NCI-H1930 (cell line): ENCODE measurements around the gene CYP2C19.
"Not testable (repeated sequence)": the region's sequence is repeated elsewhere in the genome, so short reads cannot be mapped to it uniquely, and the experiment has no call there.

Source experiments
- DNase-seq, 2 experiments: peaks; one replicate each; lab custom pipeline; 2025; lab: John Stamatoyannopoulos, UW

Gene CYP2C19

GRCh38 chr10:94879214-94879613 is 116.7 kb downstream of the CYP2C19 start:
- DNase-seq, result no peak

- DNase-seq, result no peak
These were observed 126.6 kb downstream of the CYP2C19 start for GRCh38 chr10:94889123-94889522.

DNA sequence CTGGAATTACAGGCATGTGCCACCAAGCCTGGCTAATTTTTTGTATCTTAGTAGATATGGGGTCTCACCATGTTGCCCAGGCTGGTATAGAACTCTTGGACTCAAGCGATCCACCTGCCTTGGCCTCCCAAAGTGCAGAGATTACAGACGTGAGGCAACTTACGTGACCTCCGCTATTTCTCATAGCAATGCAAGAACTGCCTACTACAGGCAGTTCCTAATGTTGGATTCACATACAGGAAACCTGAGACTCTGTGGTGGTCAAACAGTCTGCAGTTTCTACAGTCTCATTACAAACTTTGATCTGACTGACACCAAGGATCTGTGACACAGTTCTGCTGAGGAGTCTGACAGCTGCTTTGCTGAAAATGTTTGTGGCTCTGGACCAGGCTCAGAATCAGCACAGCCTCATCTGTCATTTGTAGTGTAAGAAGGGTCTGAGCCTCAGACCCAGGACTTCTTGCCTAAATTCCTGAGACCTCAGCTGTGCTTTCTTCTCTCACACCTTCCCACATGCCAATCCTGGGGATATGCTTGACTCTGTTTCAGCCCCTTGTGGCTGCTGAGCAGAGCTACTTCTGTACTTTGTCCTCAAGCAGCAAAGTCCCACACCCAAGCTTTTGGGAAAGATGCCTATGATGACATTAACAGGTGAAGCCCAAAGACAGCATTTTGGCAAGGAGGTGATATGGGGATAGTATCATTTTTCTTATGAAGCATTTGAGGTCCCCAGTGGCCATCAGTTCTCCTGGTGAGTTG is 128.0 kb downstream of the CYP2C19 start:
- DNase-seq, result no peak

DNA sequence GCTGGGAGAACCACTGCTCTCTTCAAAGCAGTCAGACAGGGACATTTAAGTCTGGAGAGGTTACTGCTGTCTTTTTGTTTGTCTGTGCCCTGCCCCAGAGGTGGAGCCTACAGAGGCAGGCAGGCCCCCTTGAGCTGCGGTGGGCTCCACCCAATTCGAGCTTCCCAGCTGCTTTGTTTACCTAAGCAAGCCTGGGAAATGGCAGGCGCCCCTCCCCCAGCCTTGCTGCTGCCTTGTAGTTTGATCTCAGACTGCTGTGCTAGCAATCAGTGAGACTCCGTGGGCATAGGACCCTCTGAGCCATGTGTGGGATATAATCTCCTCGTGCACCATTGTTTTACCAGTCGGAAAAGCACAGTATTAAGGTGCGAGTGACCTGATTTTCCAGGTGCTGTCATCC is 135.9 kb downstream of the CYP2C19 start:
- not testable (repeated sequence) for DNase-seq

GRCh38 chr10:94902080-94902479 is 139.6 kb downstream of the CYP2C19 start:
- no peak for DNase-seq

DNA sequence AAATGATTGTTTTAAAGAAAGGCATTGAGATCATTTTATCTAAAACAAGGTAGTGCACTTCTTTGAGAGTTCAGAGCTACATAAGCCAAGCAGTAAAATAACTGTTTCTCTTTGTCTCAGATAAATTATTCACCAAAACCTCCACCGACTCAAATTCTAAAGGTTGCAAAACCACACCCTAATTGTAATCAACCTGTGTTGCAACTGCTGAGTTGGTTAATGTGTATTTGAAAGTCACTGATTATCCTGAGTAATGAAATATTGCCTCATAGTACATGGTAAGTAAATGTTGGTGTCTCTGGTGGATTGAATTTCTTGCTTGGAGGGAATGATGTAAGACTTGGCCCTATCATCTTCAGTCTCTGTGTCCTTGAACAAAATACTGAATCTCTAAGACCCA is 140.1 kb downstream of the CYP2C19 start:
- DNase-seq, result no peak
